GM21529 (cell line): Measurements from ENCODE around the gene LAMA2.

Experiments
- ATAC-seq: cut with Tn5 transposase; IDR thresholded peaks from one replicate; pipeline ENCODE4 v1.9.1; 2021; ENCODE audit not compliant: unreplicated experiment

LAMA2 gene

GRCh38 chr6:129252377-129253071 is 369.6 kb downstream of the LAMA2 start:
- no peak for ATAC-seq

GRCh38 chr6:129253242-129253641 is 370.3 kb downstream of the LAMA2 start:
- ATAC-seq, result no peak

GRCh38 chr6:129253727-129254126 is 370.8 kb downstream of the LAMA2 start:
- no peak for ATAC-seq

GRCh38 chr6:129257196-129257595 is 374.3 kb downstream of the LAMA2 start:
- ATAC-seq, result no peak

GRCh38 chr6:129262661-129263060 is 379.7 kb downstream of the LAMA2 start:
- no peak for ATAC-seq

GRCh38 chr6:129263176-129263575 is 380.2 kb downstream of the LAMA2 start:
- ATAC-seq, result no peak

- no peak for ATAC-seq
Measured at GRCh38 chr6:129264480-129265045, 381.6 kb downstream of the LAMA2 start.

GRCh38 chr6:129267028-129267427 is 384.1 kb downstream of the LAMA2 start:
- ATAC-seq, result no peak

GRCh38 chr6:129269076-129269475 is 386.1 kb downstream of the LAMA2 start:
- no peak for ATAC-seq

GRCh38 chr6:129269891-129270290 is 387.0 kb downstream of the LAMA2 start:
- no peak for ATAC-seq

- ATAC-seq, result no peak
Measured at GRCh38 chr6:129270450-129270849, 387.5 kb downstream of the LAMA2 start.

- ATAC-seq, result no peak
Measured at GRCh38 chr6:129273161-129273560, 390.2 kb downstream of the LAMA2 start.

GRCh38 chr6:129276461-129276860 is 393.5 kb downstream of the LAMA2 start:
- no peak for ATAC-seq

GRCh38 chr6:129276986-129277385 is 394.0 kb downstream of the LAMA2 start:
- no peak for ATAC-seq

GRCh38 chr6:129279343-129280292 is 396.7 kb downstream of the LAMA2 start:
- ATAC-seq, result no peak

GRCh38 chr6:129280293-129280644 is 397.3 kb downstream of the LAMA2 start:
- no peak for ATAC-seq

- no peak for ATAC-seq
Measured at GRCh38 chr6:129280749-129281148, 397.8 kb downstream of the LAMA2 start.

- ATAC-seq, result no peak
Measured at GRCh38 chr6:129281168-129281796, 398.3 kb downstream of the LAMA2 start.

- no peak for ATAC-seq
Measured at GRCh38 chr6:129282019-129282418, 399.1 kb downstream of the LAMA2 start.

GRCh38 chr6:129284225-129284624 is 401.3 kb downstream of the LAMA2 start:
- ATAC-seq, result no peak
